Stimulated activated CD8-positive, alpha-beta memory T cell treated with anti-CD3 and anti-CD28 coated beads, Interleukin-12 subunit alpha, Interleukin-12 subunit beta, amount 100 ng/mL, for 24 hours (primary cell): Measurements from ENCODE around the gene PLCB2.

Source experiments
- DNase-seq: peaks from one replicate; pipeline ENCODE4 v3.0.0-alpha.2; 2020; ENCODE audit errors: extremely low read depth

PLCB2 gene

GRCh38 chr15:40307421-40308211, at the start of gene PLCB2:
PLCB2 (minus strand) TSS chr15:40307935; CDS start chr15:40307672, 263 bp downstream.
- no peak for DNase-seq

- DNase-seq = no peak
Measured at GRCh38 chr15:40357246-40357645, 49.5 kb upstream of the PLCB2 start.

GRCh38 chr15:40355976-40356585, 48.3 kb upstream of the PLCB2 start:
- DNase-seq = no peak

- DNase-seq = no peak
Measured at GRCh38 chr15:40354408-40355171, 46.9 kb upstream of the PLCB2 start.

- no peak for DNase-seq
Measured at GRCh38 chr15:40353697-40354096, 46.0 kb upstream of the PLCB2 start.

GRCh38 chr15:40352281-40352901, 44.7 kb upstream of the PLCB2 start:
- DNase-seq = no peak

- no peak for DNase-seq
Measured at GRCh38 chr15:40349163-40349562, 41.4 kb upstream of the PLCB2 start.

- DNase-seq = no peak
Measured at GRCh38 chr15:40348474-40348870, 40.7 kb upstream of the PLCB2 start.

GRCh38 chr15:40347559-40348473, 40.1 kb upstream of the PLCB2 start:
- no peak for DNase-seq

GRCh38 chr15:40346579-40347558, 39.1 kb upstream of the PLCB2 start:
- no peak for DNase-seq

GRCh38 chr15:40345867-40346578, 38.3 kb upstream of the PLCB2 start:
- DNase-seq = no peak

- DNase-seq = no peak
Measured at GRCh38 chr15:40345225-40345866, 37.6 kb upstream of the PLCB2 start.

GRCh38 chr15:40344631-40345120, 36.9 kb upstream of the PLCB2 start:
- no peak for DNase-seq

- DNase-seq = no peak
Measured at GRCh38 chr15:40344217-40344616, 36.5 kb upstream of the PLCB2 start.

GRCh38 chr15:40343512-40343911, 35.8 kb upstream of the PLCB2 start:
- no peak for DNase-seq

GRCh38 chr15:40342416-40343320, 34.9 kb upstream of the PLCB2 start:
- DNase-seq = no peak

GRCh38 chr15:40340740-40341400, 33.1 kb upstream of the PLCB2 start, which contains the start of gene CCDC9B:
CCDC9B (minus strand) TSS chr15:40340939; CDS start chr15:40340819, 120 bp downstream.
- DNase-seq = no peak
